ENCODE results near the gene ADCY2.

Gene ADCY2

GRCh38 chr5:7754997-7755596 lies 359.2 kb downstream of the ADCY2 start:
- DNase-seq, result no peak

GRCh38 chr5:7755958-7756357 lies 360.0 kb downstream of the ADCY2 start:
- no peak for DNase-seq

- no peak for DNase-seq
Measured at GRCh38 chr5:7756453-7756852, 360.5 kb downstream of the ADCY2 start.

- DNase-seq, result no peak
Measured at GRCh38 chr5:7759257-7759871, 363.4 kb downstream of the ADCY2 start.

GRCh38 chr5:7759951-7760580 lies 364.1 kb downstream of the ADCY2 start:
- no peak for DNase-seq

GRCh38 chr5:7762267-7762666 lies 366.3 kb downstream of the ADCY2 start:
- DNase-seq, result no peak

GRCh38 chr5:7763621-7764072 lies 367.7 kb downstream of the ADCY2 start:
- no peak for DNase-seq

GRCh38 chr5:7764452-7764851 lies 368.5 kb downstream of the ADCY2 start:
- DNase-seq, result no peak

GRCh38 chr5:7770436-7770835 lies 374.5 kb downstream of the ADCY2 start:
- no peak for DNase-seq

GRCh38 chr5:7772141-7772540 lies 376.2 kb downstream of the ADCY2 start:
- no peak for DNase-seq

GRCh38 chr5:7773178-7773577 lies 377.2 kb downstream of the ADCY2 start:
- DNase-seq, result no peak

- no peak for DNase-seq
Measured at GRCh38 chr5:7776442-7776841, 380.5 kb downstream of the ADCY2 start.

GRCh38 chr5:7779019-7780005 lies 383.4 kb downstream of the ADCY2 start:
- DNase-seq, result no peak

- DNase-seq, result no peak
Measured at GRCh38 chr5:7781899-7782298, 386.0 kb downstream of the ADCY2 start.

GRCh38 chr5:7784683-7785380 lies 388.9 kb downstream of the ADCY2 start:
- no peak for DNase-seq

GRCh38 chr5:7787770-7788169 lies 391.8 kb downstream of the ADCY2 start:
- no peak for DNase-seq

GRCh38 chr5:7789567-7789966 lies 393.6 kb downstream of the ADCY2 start:
- no peak for DNase-seq

- no peak for DNase-seq
Measured at GRCh38 chr5:7793895-7794294, 398.0 kb downstream of the ADCY2 start.

GRCh38 chr5:7794311-7794710 lies 398.4 kb downstream of the ADCY2 start:
- no peak for DNase-seq

- DNase-seq, result no peak
Measured at GRCh38 chr5:7794823-7795222, 398.9 kb downstream of the ADCY2 start.

- no peak for DNase-seq
Measured at GRCh38 chr5:7795306-7795705, 399.4 kb downstream of the ADCY2 start.

GRCh38 chr5:7801891-7802614 lies 406.1 kb downstream of the ADCY2 start:
- DNase-seq, result no peak
